Panc1 (cell line): Measurements from ENCODE around the gene FADD. TPM values are rescaled to one million over a fixed set of nuclear protein-coding genes. Genes with fewer than 3 reads are reported as not detected.

ENCODE experiments used
- total RNA-seq: library from RNA; stranded (reverse); gene quantifications from one replicate; pipeline ENCODE4 v1.2.1, GENCODE V29; 2021; ENCODE audit not compliant: unreplicated experiment

Gene FADD
- total RNA-seq, 1 experiment from 2014 or later = 47.3 TPM

Other genes with a start within 250 kb of the FADD start
- 2.3 TPM for gene ANO1, start 125.0 kb upstream of the FADD start, total RNA-seq
- gene PPFIA1, start 67.4 kb downstream of the FADD start, total RNA-seq = 101 TPM
- gene CTTN, start 195.2 kb downstream of the FADD start, total RNA-seq = 503 TPM